CD4-positive, alpha-beta T cell treated with Interleukin-15 for 1 hour (primary cell): ENCODE data around the gene LHFPL3.
"Not testable (repeated sequence)": the region's sequence is repeated elsewhere in the genome, so short reads cannot be mapped to it uniquely, and the experiment has no call there.

ENCODE experiments used
- DNase-seq: peaks from one replicate; pipeline ENCODE4 v3.0.0-alpha.2; 2020

The LHFPL3 gene

DNA sequence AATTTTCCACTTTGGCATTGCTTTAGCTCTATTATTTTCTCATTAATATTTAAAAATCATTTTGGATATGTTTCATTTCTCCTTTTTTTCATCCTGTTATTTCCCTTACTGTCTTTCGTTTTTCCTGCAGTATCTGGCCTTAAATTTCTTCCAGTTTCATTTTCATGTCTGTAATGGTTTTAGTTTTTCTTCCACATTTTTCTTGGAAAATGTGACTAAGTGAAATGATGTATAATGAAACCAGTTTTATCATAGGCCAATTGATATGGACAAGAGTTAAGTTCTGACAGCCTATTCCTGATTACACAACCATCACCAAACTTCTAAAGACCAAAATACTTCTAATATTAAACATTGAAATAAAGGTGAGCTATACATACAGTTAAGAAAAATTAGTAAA lies 158.5 kb downstream of the LHFPL3 start:
- no peak for DNase-seq

DNA sequence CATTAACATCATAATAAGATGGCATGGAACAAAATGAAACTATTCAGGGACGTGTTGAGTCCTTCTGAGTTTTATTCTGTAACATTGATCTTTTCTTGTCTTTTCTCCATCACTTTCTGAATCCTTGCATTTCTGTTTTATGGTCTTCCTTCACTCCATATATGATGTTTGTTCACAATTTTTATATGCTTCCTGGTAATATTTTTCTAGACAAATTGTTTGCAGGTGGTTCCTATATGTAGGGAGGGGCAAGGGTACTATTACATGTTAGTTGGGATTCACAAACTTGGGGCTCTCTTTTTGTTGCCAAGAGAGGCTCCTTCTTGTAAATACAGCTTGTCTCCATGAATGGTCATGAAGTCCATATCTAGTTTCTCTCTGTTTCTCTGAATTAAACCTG lies 159.2 kb downstream of the LHFPL3 start:
- no peak for DNase-seq

DNA sequence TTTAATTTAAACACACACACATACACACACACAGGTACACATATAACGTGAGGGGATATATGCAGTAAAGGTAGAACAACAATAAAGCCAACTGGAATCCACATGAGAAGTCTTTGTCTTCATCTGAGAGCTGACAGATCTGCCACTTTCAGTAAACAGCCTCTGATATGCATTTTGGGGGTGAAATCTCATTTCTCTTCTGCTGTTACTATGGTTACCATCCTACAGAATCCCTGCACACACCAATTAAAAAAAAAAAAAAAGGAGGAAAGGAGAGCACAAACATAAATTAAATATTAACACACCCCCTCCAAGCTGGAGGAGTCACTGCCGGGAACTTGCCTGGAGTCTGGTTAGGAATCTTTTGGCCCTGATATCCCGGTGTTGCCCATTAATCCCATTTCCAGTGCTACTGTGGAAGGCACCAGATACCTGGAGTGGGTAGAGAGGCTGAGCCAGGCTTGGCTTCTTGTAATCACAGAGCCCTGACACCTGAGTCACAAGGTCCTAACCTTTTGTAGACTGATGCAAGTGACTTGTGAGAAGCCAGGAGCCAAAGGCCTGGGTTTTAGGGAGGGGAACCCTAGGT lies 169.1 kb downstream of the LHFPL3 start:
- DNase-seq, result no peak

DNA sequence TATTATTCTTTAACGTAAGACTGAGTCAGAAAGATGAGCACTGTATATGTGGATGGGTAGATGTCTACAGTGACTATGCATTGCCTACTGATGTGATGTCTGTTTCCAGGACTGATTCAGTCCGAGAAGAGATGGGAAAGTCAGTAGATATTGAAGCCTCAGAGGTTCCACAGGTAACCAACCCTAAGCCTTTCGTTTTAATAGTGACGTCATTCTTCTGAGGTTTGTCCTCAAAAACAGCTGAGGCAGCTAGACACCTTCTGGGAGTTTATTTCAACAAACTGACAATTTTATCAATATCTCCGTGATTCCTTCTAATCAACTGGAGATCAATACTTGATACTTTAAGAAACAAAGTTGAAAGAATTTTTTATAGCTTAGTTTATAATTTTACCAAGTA lies 171.6 kb downstream of the LHFPL3 start:
- no peak for DNase-seq

DNA sequence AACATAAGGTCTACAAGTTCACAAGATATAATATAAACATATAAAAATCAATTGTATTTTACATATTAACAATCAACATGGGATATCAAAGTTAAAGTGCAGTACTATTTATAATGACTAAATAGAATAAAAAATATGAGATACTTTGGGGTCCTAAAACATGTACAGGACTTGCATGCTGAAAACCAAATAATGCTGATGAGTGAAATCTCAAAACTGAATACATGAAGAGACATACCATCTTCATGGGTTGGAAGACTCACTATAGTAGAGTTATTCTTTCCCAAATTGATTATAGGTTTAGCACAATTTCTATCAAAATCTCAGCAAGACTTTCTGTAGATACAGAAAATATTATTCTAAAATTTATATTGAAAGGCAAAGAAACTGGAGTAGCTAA lies 181.5 kb downstream of the LHFPL3 start:
- no peak for DNase-seq

DNA sequence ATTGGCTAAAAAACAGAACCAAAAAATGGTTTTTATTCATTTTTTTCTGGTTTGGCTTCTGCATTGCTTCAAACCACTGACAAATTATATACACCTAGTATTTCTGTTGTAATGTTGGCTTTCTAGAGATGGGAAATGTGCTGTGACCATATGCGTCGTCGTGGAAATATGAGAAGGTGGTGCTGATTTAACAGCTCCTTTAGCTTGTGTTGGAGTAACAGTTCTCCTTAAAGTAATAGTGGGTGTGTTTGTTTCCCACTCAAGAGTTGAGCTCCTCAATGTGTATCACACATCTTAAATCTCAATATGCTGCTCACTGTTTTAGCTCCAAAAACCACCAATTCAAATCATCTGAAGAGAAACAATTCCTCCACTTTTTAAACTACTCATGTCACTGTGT lies 196.4 kb downstream of the LHFPL3 start:
- DNase-seq, result no peak

DNA sequence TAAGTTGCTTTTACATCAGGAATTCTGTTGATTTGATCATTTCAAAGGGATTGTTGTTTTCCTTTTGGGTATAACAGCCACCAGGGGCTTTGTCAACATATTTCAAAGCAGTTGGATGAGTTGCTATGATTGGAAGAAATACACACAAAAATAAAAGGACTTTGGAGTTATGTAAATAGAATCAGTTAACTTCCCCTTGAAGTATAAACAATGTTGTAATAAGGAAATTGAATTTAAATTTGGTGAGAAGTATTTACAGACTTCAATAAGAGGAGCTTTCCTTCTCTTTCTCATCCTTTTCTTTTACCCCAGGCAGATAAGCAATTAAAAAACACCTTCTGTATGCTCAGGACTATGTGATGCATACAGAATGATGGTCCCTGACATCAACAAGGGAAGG lies 199.7 kb downstream of the LHFPL3 start:
- no peak for DNase-seq

DNA sequence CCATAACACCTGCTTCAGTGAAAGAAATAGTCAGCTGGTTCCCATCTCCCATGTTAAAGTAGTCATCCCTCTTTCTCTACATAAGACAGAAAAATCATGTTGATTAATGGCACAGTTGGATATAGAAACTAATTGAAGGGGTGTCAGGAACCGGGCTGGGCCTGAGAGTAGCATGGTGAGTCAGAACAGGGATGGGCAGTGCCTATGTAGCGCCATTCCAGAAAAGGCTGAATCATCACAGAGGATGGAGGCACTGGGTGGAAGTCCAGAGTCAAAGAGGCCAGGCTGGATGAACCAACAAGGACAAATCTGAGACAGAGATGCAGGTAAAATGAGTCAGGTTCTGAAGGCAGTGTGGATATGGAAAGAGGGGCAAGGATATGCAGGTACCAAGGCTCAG lies 201.2 kb downstream of the LHFPL3 start:
- DNase-seq, result no peak

DNA sequence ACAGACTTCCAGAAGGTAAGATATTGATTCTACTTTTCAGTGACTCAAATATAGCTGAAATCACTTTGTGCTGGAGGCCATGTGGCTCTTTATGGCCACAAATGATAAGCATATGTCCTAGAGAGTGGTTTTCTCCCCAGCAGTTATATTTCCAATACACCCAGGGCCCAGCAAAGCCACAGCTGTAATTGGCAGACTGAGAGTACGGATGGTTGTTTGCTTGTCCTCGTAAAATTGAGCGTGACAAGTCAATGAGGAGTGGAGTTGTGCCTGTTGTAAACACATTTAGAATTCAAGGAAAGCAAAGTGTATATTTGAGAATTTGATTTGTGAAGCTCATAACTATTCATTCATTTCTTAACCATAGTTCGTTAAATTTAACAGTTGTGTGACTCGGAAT lies 201.8 kb downstream of the LHFPL3 start:
- no peak for DNase-seq

DNA sequence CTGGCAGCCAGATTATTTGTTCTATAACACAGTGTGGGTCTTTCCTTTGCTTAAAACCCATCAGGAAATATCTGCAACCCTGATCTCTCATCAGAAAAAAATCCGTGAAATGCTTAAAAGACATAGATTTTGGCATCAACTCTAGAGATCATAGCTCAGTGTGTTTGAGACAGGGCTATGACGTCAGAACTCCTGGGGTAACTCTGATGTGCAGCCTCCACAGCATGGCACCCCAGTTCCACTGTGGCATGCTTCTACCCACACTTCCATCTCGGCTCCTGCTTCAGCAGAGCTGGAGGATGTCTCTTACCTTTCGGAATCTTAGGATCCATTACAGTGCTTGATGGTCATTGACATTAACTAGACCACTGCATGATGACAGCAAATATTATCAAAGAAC lies 205.7 kb downstream of the LHFPL3 start:
- no peak for DNase-seq

DNA sequence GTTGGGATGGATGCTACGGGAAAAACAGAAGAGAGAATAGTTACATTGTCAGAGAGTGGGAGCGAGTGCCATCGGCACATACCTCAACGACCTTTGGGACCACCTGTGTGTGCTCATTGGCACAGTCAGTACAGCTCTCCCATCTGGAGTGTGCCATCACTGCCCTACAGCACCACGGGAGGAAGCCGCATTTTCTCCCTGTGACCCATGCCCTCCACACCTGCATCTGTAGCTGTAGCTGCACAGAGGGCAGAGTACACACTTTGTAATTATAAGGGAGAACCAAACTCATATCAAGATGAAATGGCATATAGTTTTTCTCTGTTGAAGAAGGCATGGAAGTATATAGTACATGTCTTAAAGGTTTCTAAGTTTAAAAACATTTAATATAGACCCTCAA lies 207.4 kb downstream of the LHFPL3 start:
- no peak for DNase-seq

DNA sequence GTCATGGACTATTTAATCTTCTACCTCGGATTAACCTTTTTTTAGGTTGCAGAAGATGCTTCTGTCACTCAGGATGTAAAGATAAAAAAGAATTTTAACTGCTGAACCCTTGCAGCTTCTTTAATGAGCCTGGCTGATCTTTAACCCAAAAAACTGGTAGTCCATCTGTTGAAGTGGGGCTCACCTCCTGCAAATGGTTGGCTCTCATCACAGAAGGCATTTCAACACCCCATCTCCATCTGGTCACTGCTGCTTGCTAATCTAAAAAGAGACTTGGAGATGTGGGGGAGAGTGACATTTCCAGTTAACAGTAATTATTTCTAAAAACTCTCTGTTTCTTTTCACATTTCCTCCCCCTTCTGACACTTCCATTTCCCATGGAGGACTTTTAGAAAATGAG lies 208.6 kb downstream of the LHFPL3 start:
- DNase-seq, result no peak

DNA sequence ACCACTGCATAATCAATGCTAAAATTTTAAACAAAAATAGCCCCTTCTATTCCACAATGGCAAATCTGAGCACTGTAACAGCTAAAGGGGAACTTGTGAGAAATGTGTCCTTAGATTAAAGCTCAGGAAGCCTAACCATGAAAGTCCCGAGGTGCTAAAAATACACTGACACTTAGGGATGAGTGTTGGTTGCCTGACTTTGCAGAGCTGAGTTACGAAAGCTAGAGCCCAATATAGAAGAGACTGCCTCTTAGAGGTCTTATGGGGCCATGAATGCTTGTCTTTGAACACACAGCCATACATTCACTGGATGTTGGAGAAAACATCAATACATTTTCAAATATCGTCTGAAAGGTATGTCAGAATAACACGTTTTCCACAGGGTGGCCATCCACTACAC lies 209.7 kb downstream of the LHFPL3 start:
- DNase-seq, result no peak

DNA sequence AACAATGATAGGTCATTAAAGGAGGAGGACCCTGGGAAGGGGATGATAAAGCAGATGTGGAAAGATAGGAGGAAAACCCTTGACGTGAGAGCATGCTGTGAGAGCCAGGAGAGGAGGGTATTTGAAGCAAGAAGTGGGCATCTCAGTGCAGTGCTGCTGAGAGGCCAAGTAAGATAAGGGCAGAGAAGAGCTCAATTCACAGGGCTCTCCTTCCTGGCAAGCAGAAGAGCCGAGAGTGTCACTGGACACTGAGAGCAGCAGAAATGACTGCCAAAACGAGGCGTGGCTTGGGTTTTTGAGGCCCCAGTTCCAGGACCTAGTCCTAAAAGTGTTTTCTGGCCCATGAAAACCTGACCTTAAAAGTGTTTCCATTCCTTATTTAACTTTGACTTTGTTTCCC lies 213.5 kb downstream of the LHFPL3 start:
- DNase-seq, result no peak

DNA sequence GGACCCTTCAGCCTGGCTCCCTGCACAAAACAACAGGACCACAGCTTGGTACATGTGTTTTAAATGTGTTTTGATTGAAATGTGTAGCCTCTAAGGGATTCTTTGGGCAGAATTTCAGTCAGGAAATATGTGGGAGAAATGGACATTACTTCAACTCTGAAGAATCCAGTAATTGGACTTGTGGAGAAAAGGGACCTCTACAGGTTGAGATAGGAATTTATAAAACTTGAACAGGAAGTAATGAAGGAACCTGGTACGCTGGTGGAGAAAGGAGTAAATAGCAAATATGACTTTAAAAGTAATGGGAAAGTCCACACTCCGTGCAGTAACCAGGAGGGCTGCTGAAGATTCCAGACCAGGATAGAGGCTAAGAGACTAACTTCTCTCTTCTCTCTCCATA lies 220.5 kb downstream of the LHFPL3 start:
- DNase-seq, result no peak

DNA sequence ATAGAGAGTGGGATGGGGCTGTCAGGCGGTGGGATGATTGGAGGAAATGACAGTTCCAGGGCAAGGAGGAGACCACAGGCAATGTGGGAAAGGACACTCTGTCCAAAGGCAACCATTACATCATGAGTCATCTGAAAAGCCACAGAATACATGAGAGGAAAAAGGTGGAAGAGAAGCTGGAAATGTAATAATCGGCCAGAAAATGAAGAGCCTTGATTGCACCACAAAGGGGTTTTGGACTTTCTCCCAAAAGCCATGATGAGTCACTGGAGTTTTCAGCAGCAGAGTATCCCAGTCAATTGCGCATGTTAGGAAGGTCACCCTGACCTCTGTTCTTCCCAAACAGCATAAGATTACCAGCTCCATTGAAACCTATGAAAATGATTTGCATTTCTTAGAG lies 222.0 kb downstream of the LHFPL3 start:
- DNase-seq, result no peak

DNA sequence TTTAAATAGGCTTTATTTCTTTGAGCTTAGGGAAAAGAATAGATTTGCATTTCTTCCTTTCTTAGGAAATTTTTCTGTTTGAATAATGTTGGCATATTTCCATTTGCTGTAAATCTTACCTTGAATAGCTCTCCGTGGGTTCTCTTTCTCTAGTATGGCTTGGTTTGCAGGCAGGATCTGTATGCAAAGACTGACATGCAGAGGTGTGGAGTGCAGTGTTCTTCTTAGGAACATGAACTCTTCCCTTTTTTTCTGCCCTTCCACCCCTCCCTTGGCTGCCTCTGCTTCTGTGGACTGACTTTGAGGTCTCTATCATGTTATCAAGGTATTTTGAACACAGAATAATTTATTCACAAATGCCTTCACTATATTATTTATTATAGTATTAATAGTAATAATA lies 222.8 kb downstream of the LHFPL3 start:
- DNase-seq, result no peak

DNA sequence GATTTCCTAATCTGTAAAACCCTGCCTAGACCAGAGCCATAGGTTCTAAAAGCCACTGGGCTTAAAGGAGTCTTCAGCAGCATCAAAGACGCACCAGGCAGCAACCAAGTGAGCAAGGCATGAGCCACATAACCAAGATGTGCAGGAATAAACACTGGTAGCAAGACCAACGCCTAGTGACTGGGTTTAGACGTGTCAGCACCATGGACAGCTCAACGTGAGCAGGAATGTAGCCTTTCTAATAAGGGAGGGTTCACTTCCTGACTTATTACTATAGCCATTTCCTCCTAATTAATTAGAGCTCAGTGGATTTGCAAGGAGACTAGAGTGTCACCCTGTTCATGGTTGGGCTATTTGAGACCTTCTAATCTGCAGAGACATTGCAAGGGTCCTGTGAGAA lies 223.7 kb downstream of the LHFPL3 start:
- no peak for DNase-seq

DNA sequence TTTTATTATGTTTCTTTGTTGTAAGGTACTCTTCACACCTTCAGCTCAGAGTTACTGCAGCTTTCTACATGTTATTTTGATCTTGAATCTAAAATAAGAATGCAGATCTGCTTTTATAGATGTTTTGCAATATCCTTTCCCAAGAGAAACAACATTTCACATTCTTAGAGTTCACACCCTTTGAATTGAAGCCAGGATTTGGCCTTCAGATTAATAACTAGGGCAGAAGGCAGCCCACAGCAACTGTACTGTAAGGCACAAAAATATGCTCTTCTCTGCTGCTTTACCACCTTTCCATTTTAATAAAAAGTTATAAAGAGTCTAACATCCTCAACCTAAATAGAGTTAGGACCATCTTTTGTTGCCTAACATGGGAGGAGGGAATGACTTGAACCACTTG lies 224.7 kb downstream of the LHFPL3 start:
- DNase-seq, result no peak

DNA sequence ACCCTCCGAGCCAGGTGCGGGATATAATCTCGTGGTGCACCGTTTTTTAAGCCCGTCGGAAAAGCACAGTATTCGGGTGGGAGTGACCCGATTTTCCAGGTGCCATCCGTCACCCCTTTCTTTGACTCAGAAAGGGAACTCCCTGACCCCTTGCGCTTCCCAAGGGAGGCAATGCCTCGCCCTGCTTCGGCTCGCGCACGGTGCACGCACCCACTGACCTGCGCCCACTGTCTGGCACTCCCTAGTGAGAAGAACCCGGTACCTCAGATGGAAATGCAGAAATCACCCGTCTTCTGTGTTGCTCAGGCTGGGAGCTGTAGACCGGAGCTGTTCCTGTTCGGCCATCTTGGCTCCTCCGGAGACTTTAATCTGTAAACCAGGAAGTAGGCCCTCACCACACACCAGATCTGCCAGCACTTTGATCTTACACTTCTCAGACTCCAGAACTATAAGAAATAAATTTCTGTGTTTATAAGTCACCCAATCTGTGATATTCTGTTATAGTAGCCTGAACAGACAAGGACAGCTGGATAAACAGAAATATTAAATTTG lies 235.0 kb downstream of the LHFPL3 start:
- DNase-seq, result not testable (repeated sequence)

DNA sequence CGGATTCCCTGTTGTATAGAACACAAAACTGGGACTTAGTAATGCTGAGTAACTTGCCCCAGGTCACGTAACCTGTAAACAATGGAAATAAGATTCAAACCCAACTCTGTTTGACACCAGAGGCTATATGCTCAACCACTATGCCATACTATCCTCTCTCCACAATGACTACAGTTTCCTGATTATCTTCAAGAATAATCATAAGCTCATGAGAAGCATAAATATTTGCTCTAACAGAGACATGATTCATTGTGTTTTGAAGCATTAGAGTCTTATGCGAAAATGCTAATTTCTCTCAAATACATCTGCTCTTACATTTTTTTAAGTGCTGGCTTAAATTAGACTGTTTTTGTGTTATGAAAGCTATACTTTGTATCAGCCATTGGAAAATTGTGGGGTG lies 241.3 kb downstream of the LHFPL3 start:
- DNase-seq, result no peak

DNA sequence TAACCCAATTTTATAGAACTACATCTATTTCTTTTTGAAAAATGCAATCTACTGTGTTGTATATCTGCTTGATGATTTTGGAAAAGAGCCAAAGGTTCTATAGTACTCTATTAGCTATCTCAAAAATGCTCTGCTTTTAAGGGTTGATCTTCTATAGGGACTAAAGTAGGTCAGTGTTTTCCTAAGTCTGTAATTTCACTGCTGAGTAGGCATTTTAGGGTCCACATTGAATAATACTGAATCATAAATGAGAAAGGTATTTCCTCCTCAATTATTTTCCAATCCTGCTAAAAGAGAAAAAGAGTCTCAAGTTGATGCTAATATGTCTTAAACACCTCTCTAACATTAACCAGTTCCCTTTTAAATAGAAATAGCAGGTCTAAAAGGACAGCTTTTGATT lies 244.2 kb downstream of the LHFPL3 start:
- DNase-seq, result no peak

DNA sequence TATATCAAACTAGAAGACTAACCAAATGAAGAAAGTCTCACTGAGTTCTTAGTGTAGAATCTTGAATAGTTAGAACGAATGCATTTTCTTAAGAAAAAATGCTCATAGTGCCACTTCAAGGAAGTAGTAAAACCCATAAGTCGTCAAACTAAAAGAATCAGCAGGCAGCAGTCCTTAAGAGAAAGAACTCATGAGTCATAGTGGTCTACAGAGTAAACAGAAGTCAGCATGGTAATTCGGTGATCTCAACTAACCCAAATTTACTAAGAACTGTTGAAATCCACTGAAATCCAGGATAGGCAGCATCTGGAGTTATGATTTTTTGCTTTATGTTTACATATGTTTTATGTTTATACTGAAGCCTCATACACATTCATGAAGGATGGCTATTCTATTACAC lies 256.2 kb downstream of the LHFPL3 start:
- DNase-seq, result no peak

DNA sequence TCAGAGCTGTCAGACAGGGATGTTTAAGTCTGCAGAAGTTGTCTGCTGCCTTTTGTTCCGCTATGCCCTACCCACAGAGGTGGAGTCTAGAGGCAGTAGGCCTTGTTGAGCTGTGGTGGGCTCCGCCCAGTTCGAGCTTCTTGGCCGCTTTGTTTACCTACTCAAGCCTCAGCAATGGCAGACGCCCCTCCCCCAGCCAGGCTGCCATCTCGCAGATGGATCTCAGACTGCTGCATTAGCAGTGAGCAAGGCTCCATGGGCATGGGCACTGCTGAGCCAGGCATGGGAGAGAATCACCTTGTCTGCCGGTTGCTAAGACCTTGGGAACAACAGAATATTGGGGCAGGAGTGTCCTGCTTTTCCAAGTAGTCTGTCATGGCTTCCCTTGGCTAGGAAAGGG lies 267.2 kb downstream of the LHFPL3 start:
- DNase-seq, result not testable (repeated sequence)

DNA sequence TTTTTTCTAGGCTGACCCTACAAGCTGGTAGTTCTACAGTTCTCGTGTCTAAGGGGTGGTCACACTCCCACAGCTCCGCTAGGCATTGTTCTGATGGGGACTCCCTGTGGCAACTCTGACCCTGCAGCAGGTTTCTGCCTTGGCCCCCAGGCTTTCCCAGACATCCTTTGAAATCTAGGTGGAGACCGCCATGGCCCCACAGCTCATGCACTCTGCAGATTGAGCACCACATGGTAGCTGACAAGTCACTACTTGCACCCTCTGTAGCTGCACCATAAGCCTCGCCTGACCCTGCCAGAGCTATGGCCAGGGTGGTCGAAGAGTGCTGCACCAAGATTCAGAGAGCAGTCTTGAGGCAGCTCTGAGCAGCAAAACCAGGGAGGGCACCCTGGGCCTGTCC lies 275.6 kb downstream of the LHFPL3 start:
- DNase-seq, result no peak

DNA sequence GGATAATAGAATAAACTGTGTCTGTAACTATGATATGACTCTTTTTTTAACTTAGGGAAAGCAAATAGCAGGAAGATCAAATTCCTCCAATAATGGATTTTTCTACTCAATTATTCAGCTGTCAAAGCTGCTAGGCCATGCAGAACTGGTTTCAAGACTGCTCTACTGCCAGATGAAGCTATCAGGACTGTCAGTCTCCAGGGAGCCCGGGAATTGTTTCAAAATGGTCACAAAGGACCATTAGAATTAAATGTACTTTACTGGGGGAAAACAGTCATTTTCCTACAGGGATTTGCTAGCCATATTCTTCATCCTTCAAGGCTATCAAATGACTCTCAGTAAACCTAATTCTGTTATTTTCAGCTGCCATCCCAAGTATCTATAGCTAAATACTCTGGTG lies 276.3 kb downstream of the LHFPL3 start:
- no peak for DNase-seq
